IMR-90 (cell line): ENCODE data around the gene GRB14. TPM values are rescaled to one million over a fixed set of nuclear protein-coding genes. Genes with fewer than 3 reads are reported as not detected.

Experiments
- ATAC-seq: fragments of 200-7000 bp; cut with Tn5 transposase; 2 replicates; pipeline ENCODE4 v1.9.1; 2020; ENCODE audit warnings: low read depth, mild to moderate bottlenecking, moderate library complexity
- BruUV-seq: library from RNA; stranded (reverse); fragments of 400-500 nt; replicated peaks from 2 replicates; lab custom pipeline; 2021; lab: Mats Ljungman, UMichigan
- CTCF ChIA-PET: fragments of 300-600 bp; formaldehyde crosslinking; extraction: SDS; loops from one replicate; lab custom pipeline; 2021; ENCODE audit warnings: antibody characterized with exemption; lab: Yijun Ruan, JAX
- POLR2A ChIA-PET: fragments of 300-600 bp; sonication (Branson Sonifier 250); formaldehyde crosslinking; loops from one replicate; lab custom pipeline; 2022; ENCODE audit warnings: antibody characterized with exemption; ENCODE audit not compliant: unreplicated experiment; lab: Charles Lee
- DNase-seq: peaks from one replicate; pipeline ENCODE4 v3.0.0; 2013
- H2AFZ ChIP-seq: replicated peaks from 2 replicates; pipeline ENCODE3; 2013; ENCODE audit warnings: low read length, mild to moderate bottlenecking; ENCODE audit not compliant: poor library complexity
- H2AK5ac ChIP-seq: 2 replicates; pipeline ENCODE4 v1.6.1; 2013; ENCODE audit warnings: low read depth, low read length, inconsistent platforms
- H2AK9ac ChIP-seq: replicated peaks from 2 replicates; pipeline ENCODE3; 2013; ENCODE audit warnings: mild to moderate bottlenecking, low read depth, low read length, moderate library complexity; ENCODE audit not compliant: poor library complexity
- H2BK120ac ChIP-seq: 2 replicates; pipeline ENCODE4 v1.6.1; 2013; ENCODE audit warnings: low read depth, low read length, inconsistent platforms
- H2BK15ac ChIP-seq: 3 replicates; pipeline ENCODE4 v1.6.1; 2013; ENCODE audit warnings: low read depth, low read length, inconsistent platforms
- H2BK20ac ChIP-seq: 2 replicates; pipeline ENCODE4 v1.6.1; 2013; ENCODE audit warnings: low read depth, mild to moderate bottlenecking, inconsistent platforms, low read length, moderate library complexity
- H2BK5ac ChIP-seq: 2 replicates; pipeline ENCODE4 v1.6.1; 2013; ENCODE audit warnings: mild to moderate bottlenecking, low read depth, low read length, inconsistent platforms; ENCODE audit not compliant: poor library complexity, severe bottlenecking
- H3K14ac ChIP-seq: replicated peaks from 2 replicates; pipeline ENCODE4 v1.6.1; 2013; ENCODE audit warnings: low read depth, low read length, inconsistent platforms
- H3K18ac ChIP-seq: 2 replicates; pipeline ENCODE4 v1.6.1; 2013; ENCODE audit warnings: low read depth, low read length, control low read depth
- H3K23ac ChIP-seq: 2 replicates; pipeline ENCODE4 v1.6.1; 2013; ENCODE audit warnings: low read depth, low read length, inconsistent platforms
- H3K27ac ChIP-seq: 2 replicates; pipeline ENCODE4 v1.5.1; 2013; ENCODE audit warnings: mild to moderate bottlenecking, control low read depth, low read length; ENCODE audit not compliant: insufficient read depth
- H3K27me3 ChIP-seq: 2 replicates; pipeline ENCODE4 v1.6.1; 2013; ENCODE audit warnings: low read length; ENCODE audit not compliant: control insufficient read depth, insufficient read depth
- H3K36me3 ChIP-seq: 2 replicates; pipeline ENCODE4 v1.6.1; 2013; ENCODE audit warnings: low read length, mixed read lengths; ENCODE audit not compliant: control insufficient read depth, insufficient read depth
- H3K4ac ChIP-seq: 2 replicates; pipeline ENCODE4 v1.6.1; 2013; ENCODE audit warnings: low read depth, low read length, inconsistent platforms
- H3K4me1 ChIP-seq: 2 replicates; pipeline ENCODE4 v1.6.1; 2013; ENCODE audit warnings: low read length, mixed read lengths; ENCODE audit not compliant: control insufficient read depth, insufficient read depth
- H3K4me2 ChIP-seq: 2 replicates; pipeline ENCODE4 v1.6.1; 2013; ENCODE audit warnings: low read depth, mild to moderate bottlenecking, control low read depth, low read length, moderate library complexity
- H3K4me3 ChIP-seq: 2 replicates; pipeline ENCODE4 v1.5.1; 2013; ENCODE audit warnings: low read depth, mild to moderate bottlenecking, control low read depth, low read length, moderate library complexity; ENCODE audit not compliant: insufficient read depth
- H3K56ac ChIP-seq: 2 replicates; pipeline ENCODE4 v1.6.1; 2013; ENCODE audit warnings: low read length, inconsistent platforms; ENCODE audit not compliant: insufficient read depth; ENCODE audit errors: extremely low read depth
- H3K79me1 ChIP-seq, 2 experiments: 2 replicates each; pipeline ENCODE4 v1.6.1; 2013; ENCODE audit warnings: low read length in 2 of 2, inconsistent platforms in 1 of 2, low read depth in 1 of 2
- H3K9ac ChIP-seq: 2 replicates; pipeline ENCODE4 v1.6.1; 2013; ENCODE audit warnings: low read depth, low read length, control low read depth
- H3K9me1 ChIP-seq: 2 replicates; pipeline ENCODE4 v1.6.1; 2013; ENCODE audit warnings: low read length, inconsistent platforms; ENCODE audit not compliant: insufficient read depth
- H3K9me3 ChIP-seq: 2 replicates; pipeline ENCODE4 v1.6.1; 2013; ENCODE audit warnings: low read length; ENCODE audit not compliant: control insufficient read depth, insufficient read depth
- H4K20me1 ChIP-seq: 2 replicates; pipeline ENCODE4 v1.6.1; 2013; ENCODE audit warnings: low read length, inconsistent platforms; ENCODE audit not compliant: insufficient read depth
- H4K5ac ChIP-seq: 2 replicates; pipeline ENCODE4 v1.6.1; 2013; ENCODE audit warnings: mild to moderate bottlenecking, low read depth, low read length, control low read depth
- H4K8ac ChIP-seq, 2 experiments: 2 replicates each; pipeline ENCODE4 v1.6.1; 2013; ENCODE audit warnings: low read depth in 2 of 2, low read length in 2 of 2, control low read depth in 1 of 2, inconsistent platforms in 1 of 2
- H4K91ac ChIP-seq: 2 replicates; pipeline ENCODE4 v1.6.1; 2013; ENCODE audit warnings: low read depth, low read length, inconsistent platforms; ENCODE audit not compliant: insufficient read depth
- BHLHE40 ChIP-seq: fragments of 150-350 bp; IDR thresholded peaks from 2 replicates; pipeline ENCODE4 v1.6.1; 2016; ENCODE audit warnings: mild to moderate bottlenecking, low read depth, low read length
- CEBPB ChIP-seq: IDR thresholded peaks from 2 replicates; pipeline ENCODE4 v1.6.1; 2012; ENCODE audit warnings: low read depth, low read length, improper control_type of control experiment
- CHD1 ChIP-seq: IDR thresholded peaks from 2 replicates; pipeline ENCODE4 v1.6.1; 2012; ENCODE audit warnings: low read depth, low read length, improper control_type of control experiment
- FOS ChIP-seq: fragments of 150-350 bp; IDR thresholded peaks from 2 replicates; pipeline ENCODE4 v1.6.1; 2016; ENCODE audit warnings: low read depth, low read length
- MAFK ChIP-seq: IDR thresholded peaks from 2 replicates; pipeline ENCODE4 v1.6.1; 2012; ENCODE audit warnings: low read depth, low read length, improper control_type of control experiment
- MAZ ChIP-seq: IDR thresholded peaks from 2 replicates; pipeline ENCODE4 v1.6.1; 2012; ENCODE audit warnings: low read depth, mild to moderate bottlenecking, low read length, improper control_type of control experiment, moderate library complexity, borderline replicate concordance
- MXI1 ChIP-seq: IDR thresholded peaks from 2 replicates; pipeline ENCODE4 v1.6.1; 2012; ENCODE audit warnings: low read depth, mild to moderate bottlenecking, low read length, moderate library complexity, borderline replicate concordance
- NFE2L2 ChIP-seq: fragments of 150-350 bp; IDR thresholded peaks from 2 replicates; pipeline ENCODE4 v1.6.1; 2016; ENCODE audit warnings: low read depth, mild to moderate bottlenecking, low read length
- POLR2A ChIP-seq: IDR thresholded peaks from 2 replicates; pipeline ENCODE4 v1.6.1; 2012; ENCODE audit warnings: mild to moderate bottlenecking, low read depth, low read length
- RAD21 ChIP-seq: IDR thresholded peaks from 2 replicates; pipeline ENCODE4 v1.6.1; 2012; ENCODE audit warnings: low read length, improper control_type of control experiment
- RCOR1 ChIP-seq: IDR thresholded peaks from 2 replicates; pipeline ENCODE4 v1.6.1; 2012; ENCODE audit warnings: mild to moderate bottlenecking, low read length, improper control_type of control experiment; ENCODE audit not compliant: insufficient replicate concordance
- RFX5 ChIP-seq: IDR thresholded peaks from 2 replicates; pipeline ENCODE4 v1.8.0; 2012; ENCODE audit warnings: low read depth, mild to moderate bottlenecking, low read length, moderate library complexity
- SMC3 ChIP-seq: fragments of 150-350 bp; IDR thresholded peaks from 2 replicates; pipeline ENCODE4 v1.6.1; 2016; ENCODE audit warnings: low read depth, mild to moderate bottlenecking, antibody characterized with exemption, low read length, moderate library complexity
- WGBS, 2 experiments: methylation state at CpG; one replicate each; pipeline versions ENCODE4 v1.1.5 to v1.1.7; 2013; ENCODE audit warnings: missing lambda C conversion rate in 2 of 2; ENCODE audit not compliant: insufficient read length in 1 of 2; ENCODE audit errors: extremely low coverage in 2 of 2; 5-methylcytosine and 5-hydroxymethylcytosine counted together
- dilution Hi-C: fragments of 300-500 bp; cut with HindIII; formaldehyde crosslinking; loops from one replicate; pipeline ENCODE4 v1.14.3; 2018; ENCODE audit warnings: low sequenced_read_pairs; ENCODE audit not compliant: unreplicated experiment
- in situ Hi-C: fragments of 300-500 bp; cut with MboI; formaldehyde crosslinking; loops from 3 replicates; pipeline ENCODE4 v1.14.3; 2019; ENCODE audit warnings: low sequenced_read_pairs, inconsistent platforms, mixed read lengths
- intact Hi-C: fragments of 100-400 bp; cut with micrococcal nuclease; formaldehyde crosslinking; loops from 2 replicates; pipeline ENCODE4 v1.10.0; 2022
- polyA plus RNA-seq, 3 experiments: library from polyadenylated mRNA; depleted of rRNA; stranded (reverse); fragments of >200 nt; gene quantifications; 2 replicates each; pipeline ENCODE4 v1.2.3, GENCODE V29; 2012; ENCODE audit warnings: low replicate concordance in 1 of 3
- total RNA-seq: library from RNA; depleted of rRNA; stranded (reverse); fragments of >200 nt; gene quantifications from 2 replicates; pipeline ENCODE4 v1.2.3, GENCODE V29; 2012
- TF ChIP-seq, protein P1 (sequence below): fragments of 150-350 bp; IDR thresholded peaks from 2 replicates; pipeline ENCODE4 v1.6.1; 2017; ENCODE audit warnings: mild to moderate bottlenecking, antibody characterized with exemption, low read length, low read depth
- TF ChIP-seq, protein P2 (sequence below): fragments of 150-350 bp; IDR thresholded peaks from 2 replicates; pipeline ENCODE4 v1.6.1; 2016; ENCODE audit warnings: low read depth, mild to moderate bottlenecking, low read length, moderate library complexity, borderline replicate concordance
- TF ChIP-seq, protein P3 (sequence below): conservative IDR thresholded peaks from 2 replicates; pipeline ENCODE4 v1.5.1; 2012; ENCODE audit warnings: mild to moderate bottlenecking, low read depth, low read length, improper control_type of control experiment

Gene GRB14
- total and polyA plus RNA-seq, 2 of the 4 experiments (the other 2 are of a cell fraction), result not detected

DNA sequence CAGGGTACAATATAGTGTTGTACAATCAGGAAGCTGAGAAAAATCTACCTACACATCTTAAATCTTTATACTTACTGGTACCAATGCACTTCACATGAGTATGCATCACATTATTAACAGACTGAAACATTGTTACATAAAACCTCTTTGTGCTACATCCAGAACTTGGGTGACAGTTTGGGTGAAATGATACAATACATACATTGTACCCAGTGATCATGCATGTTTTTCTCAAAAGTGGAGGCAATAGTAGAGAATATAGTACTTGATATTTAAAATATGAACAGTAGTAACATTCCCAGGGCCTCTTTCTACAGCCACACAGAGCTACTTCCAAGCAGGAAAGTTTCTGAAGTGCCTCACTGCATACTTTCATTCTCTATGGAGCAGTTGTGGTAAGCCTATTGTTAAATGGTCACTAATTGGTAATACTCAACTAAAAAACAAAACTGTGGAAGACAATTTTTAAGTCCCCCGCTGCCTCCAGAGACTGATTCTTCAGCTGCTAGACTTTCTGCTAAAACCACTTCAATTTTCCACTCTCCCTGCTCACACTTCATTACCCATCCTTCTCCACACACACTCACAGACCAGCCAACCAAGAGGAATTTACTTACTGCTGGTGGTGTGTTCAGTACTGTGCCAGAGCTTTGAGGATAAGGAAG lies 22.9 kb upstream of the GRB14 start:
- Histone ChIP-seq H3K9me3 (no peaks in the 10 kb centered on the region), H2AK5ac (no peak overlapping the region), H4K8ac (no peak overlapping the region), H2BK5ac (no peak overlapping the region), H3K79me1 (no peaks in the 10 kb centered on the region), H3K23ac (no peak overlapping the region), H3K4me3 (no peak overlapping the region), H3K4ac (no peak overlapping the region), H3K9ac (no peak overlapping the region), H3K4me1 (no peaks in the 10 kb centered on the region), H4K20me1 (no peaks in the 10 kb centered on the region), H2BK15ac (no peak overlapping the region), H3K36me3 (no peaks in the 10 kb centered on the region), H3K14ac (no peak overlapping the region), H3K56ac (no peak overlapping the region), H2AK9ac (no peak overlapping the region), H4K91ac (no peak overlapping the region), H3K27ac (no peak overlapping the region), H3K27me3 (no peaks in the 10 kb centered on the region), H3K18ac (no peak overlapping the region), H2AFZ (no peak overlapping the region), H3K9me1 (no peaks in the 10 kb centered on the region), H2BK120ac (no peak overlapping the region), H4K5ac (no peak overlapping the region), H3K4me2 (no peak overlapping the region), H2BK20ac (no peak overlapping the region)
- TF ChIP-seq, protein P1, sequence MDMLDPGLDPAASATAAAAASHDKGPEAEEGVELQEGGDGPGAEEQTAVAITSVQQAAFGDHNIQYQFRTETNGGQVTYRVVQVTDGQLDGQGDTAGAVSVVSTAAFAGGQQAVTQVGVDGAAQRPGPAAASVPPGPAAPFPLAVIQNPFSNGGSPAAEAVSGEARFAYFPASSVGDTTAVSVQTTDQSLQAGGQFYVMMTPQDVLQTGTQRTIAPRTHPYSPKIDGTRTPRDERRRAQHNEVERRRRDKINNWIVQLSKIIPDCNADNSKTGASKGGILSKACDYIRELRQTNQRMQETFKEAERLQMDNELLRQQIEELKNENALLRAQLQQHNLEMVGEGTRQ, result no peak
- no peak for TF ChIP-seq MAFK
- TF ChIP-seq NFE2L2, result no peak
- TF ChIP-seq SMC3, result no peak
- TF ChIP-seq CEBPB, result no peak
- TF ChIP-seq POLR2A, result no peak
- no peak for TF ChIP-seq RCOR1
- TF ChIP-seq RAD21, result no peak
- no peak for TF ChIP-seq BHLHE40
- no peak for TF ChIP-seq RFX5
- TF ChIP-seq FOS, result no peak
- TF ChIP-seq CHD1, result no peak
- TF ChIP-seq, protein P2, sequence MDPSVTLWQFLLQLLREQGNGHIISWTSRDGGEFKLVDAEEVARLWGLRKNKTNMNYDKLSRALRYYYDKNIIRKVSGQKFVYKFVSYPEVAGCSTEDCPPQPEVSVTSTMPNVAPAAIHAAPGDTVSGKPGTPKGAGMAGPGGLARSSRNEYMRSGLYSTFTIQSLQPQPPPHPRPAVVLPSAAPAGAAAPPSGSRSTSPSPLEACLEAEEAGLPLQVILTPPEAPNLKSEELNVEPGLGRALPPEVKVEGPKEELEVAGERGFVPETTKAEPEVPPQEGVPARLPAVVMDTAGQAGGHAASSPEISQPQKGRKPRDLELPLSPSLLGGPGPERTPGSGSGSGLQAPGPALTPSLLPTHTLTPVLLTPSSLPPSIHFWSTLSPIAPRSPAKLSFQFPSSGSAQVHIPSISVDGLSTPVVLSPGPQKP, result no peak
- TF ChIP-seq MXI1, result no peak
- TF ChIP-seq, protein P3, sequence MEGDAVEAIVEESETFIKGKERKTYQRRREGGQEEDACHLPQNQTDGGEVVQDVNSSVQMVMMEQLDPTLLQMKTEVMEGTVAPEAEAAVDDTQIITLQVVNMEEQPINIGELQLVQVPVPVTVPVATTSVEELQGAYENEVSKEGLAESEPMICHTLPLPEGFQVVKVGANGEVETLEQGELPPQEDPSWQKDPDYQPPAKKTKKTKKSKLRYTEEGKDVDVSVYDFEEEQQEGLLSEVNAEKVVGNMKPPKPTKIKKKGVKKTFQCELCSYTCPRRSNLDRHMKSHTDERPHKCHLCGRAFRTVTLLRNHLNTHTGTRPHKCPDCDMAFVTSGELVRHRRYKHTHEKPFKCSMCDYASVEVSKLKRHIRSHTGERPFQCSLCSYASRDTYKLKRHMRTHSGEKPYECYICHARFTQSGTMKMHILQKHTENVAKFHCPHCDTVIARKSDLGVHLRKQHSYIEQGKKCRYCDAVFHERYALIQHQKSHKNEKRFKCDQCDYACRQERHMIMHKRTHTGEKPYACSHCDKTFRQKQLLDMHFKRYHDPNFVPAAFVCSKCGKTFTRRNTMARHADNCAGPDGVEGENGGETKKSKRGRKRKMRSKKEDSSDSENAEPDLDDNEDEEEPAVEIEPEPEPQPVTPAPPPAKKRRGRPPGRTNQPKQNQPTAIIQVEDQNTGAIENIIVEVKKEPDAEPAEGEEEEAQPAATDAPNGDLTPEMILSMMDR, result no peak
- no peak for TF ChIP-seq MAZ
- in situ Hi-C loops, result no loop called here
- ChIA-PET CTCF (interaction anchor here (0.7 kb wide), 1 partner anchor 225 kb away, joined by 4 read pairs; no protein-coding TSS in a partner anchor), POLR2A (no interaction called here)
- ATAC-seq (no peak), DNase-seq (no peak)
- dilution Hi-C loops, result no loop called here
- intact Hi-C loops, result no loop called here
- no TSS peak for BruUV-seq
- whole genome bisulfite sequencing, 2 experiments, result no CpG with 5 or more reads among the region's 1 CpG
